GM12891 (cell line): ENCODE results near the gene SYNPR.

Experiments used
- POLR2A ChIP-seq: IDR thresholded peaks from 2 replicates; pipeline ENCODE4 v1.6.1; 2011; ENCODE audit warnings: low read depth, low read length, control low read depth
- POLR2AphosphoS5 ChIP-seq: IDR thresholded peaks from 2 replicates; pipeline ENCODE4 v1.6.1; 2011; ENCODE audit warnings: low read depth, low read length, control low read depth
- SPI1 ChIP-seq: IDR thresholded peaks from 2 replicates; pipeline ENCODE4 v1.6.1; 2011; ENCODE audit warnings: low read depth, low read length, control low read depth
- TAF1 ChIP-seq: IDR thresholded peaks from 2 replicates; pipeline ENCODE4 v1.6.1; 2011; ENCODE audit warnings: low read depth, low read length, control low read depth

DNA sequence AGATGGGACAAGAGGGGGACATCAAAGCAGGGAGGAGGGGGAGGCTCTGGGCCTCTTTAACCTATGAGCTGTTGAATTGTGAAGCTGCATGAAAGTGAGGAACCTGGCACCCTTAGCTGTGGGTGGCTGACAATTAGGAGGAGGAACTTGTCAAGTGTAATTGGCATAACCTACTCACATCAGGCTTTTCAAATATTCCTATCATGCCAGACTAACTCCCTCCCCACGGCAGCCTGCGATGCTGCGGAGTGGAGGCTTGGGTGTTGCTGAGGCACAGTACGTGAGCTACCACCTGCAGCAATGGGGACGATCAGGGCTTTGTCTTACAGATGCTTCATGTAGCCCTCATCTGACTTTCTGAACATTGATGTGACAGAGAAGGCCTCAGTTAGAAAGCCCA, 193.7 kb downstream of the SYNPR start:
- TF ChIP-seq TAF1 (no peak), POLR2A (no peak), SPI1 (no peak), POLR2AphosphoS5 (no peak)
